NT2/D1 (cell line): Measurements from ENCODE around the gene KCNQ5.

ENCODE experiments used
- DNase-seq: peaks from one replicate; pipeline ENCODE4 v3.0.0-alpha.2; 2011; ENCODE audit warnings: low read depth, low spot score
- H3K27me3 ChIP-seq: 2 replicates; pipeline ENCODE4 v1.6.0; 2011; ENCODE audit warnings: mild to moderate bottlenecking; ENCODE audit not compliant: insufficient read length, insufficient read depth
- H3K36me3 ChIP-seq: 2 replicates; pipeline ENCODE4 v1.6.1; 2011; ENCODE audit warnings: mild to moderate bottlenecking, low read length, mixed read lengths; ENCODE audit not compliant: insufficient read depth, insufficient read length
- H3K4me1 ChIP-seq: 2 replicates; pipeline ENCODE4 v1.5.1; 2011; ENCODE audit not compliant: insufficient read depth, insufficient read length
- H3K4me3 ChIP-seq: 2 replicates; pipeline ENCODE4 v1.5.1; 2011; ENCODE audit warnings: low read depth; ENCODE audit not compliant: insufficient read length
- H3K9ac ChIP-seq: 2 replicates; pipeline ENCODE4 v1.6.0; 2011; ENCODE audit warnings: low read depth; ENCODE audit not compliant: insufficient read length
- H3K9me3 ChIP-seq: 2 replicates; pipeline ENCODE4 v1.5.1; 2011; ENCODE audit warnings: mild to moderate bottlenecking, low read length; ENCODE audit not compliant: insufficient read depth
- SUZ12 ChIP-seq: IDR thresholded peaks from 2 replicates; pipeline ENCODE4 v1.6.1; 2011; ENCODE audit not compliant: insufficient read length, insufficient read depth; ENCODE audit errors: extremely low read depth
- YY1 ChIP-seq: IDR thresholded peaks from 2 replicates; pipeline ENCODE4 v1.6.1; 2011; ENCODE audit not compliant: insufficient read length, insufficient read depth
- ZNF274 ChIP-seq: IDR thresholded peaks from 2 replicates; pipeline ENCODE4 v1.6.1; 2011; ENCODE audit warnings: mild to moderate bottlenecking, low read depth, low read length

KCNQ5 gene

GRCh38 chr6:72758901-72759300, 137.0 kb downstream of the KCNQ5 start:
- no peak for TF ChIP-seq ZNF274
- no peak for TF ChIP-seq SUZ12
- TF ChIP-seq YY1 = no peak

DNA sequence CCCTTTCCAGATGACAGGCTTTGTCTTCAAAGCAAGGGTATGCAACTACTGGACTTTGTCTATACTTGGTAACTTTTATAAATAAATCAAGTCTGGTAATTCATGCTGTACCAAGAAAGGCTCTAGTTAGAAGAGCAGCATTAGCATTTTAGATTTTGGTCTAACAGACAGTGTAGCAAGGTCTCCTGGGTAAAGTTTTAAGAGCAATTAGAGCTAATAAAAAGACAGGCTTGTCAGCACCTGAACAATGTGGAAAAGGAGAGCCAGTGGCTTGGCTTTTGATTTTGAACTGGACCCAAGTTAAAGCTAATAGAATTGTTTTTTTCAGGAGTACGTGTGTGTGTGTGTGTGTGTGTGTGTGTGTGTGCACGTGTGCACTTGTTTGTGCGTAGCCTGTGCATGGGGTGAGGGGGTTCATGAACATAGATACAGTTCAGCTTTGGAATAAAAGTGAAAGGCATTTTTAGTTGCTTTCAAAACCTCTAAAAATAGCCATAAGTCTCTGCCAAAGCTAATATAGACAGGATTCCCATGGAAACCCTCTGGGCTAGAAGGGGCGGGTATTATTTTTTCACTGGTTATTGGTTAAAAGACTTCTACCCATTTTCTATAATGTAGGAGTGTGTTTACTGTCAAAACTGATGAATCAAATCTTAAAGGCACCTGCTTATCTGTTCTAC, 138.4 kb downstream of the KCNQ5 start:
- Histone ChIP-seq H3K9me3 (no peaks in the 10 kb centered on the region), H3K4me3 (no peak overlapping the region), H3K27me3 (no peaks in the 10 kb centered on the region), H3K4me1 (no peaks in the 10 kb centered on the region), H3K9ac (no peak overlapping the region), H3K36me3 (no peaks in the 10 kb centered on the region)
- DNase-seq = no peak
- TF ChIP-seq SUZ12 (no peak), ZNF274 (no peak), YY1 (no peak)

More at GRCh38 chr6:72758901-72759300, 137.0 kb downstream of the KCNQ5 start:
- H3K4me3 ChIP-seq = no peak overlapping the region
- DNase-seq = no peak
- no peak overlapping the region for H3K9ac ChIP-seq
- H3K36me3 ChIP-seq = no peaks in the 10 kb centered on the region
- H3K27me3 ChIP-seq = no peaks in the 10 kb centered on the region
- H3K9me3 ChIP-seq = no peaks in the 10 kb centered on the region
- H3K4me1 ChIP-seq = no peaks in the 10 kb centered on the region

DNA sequence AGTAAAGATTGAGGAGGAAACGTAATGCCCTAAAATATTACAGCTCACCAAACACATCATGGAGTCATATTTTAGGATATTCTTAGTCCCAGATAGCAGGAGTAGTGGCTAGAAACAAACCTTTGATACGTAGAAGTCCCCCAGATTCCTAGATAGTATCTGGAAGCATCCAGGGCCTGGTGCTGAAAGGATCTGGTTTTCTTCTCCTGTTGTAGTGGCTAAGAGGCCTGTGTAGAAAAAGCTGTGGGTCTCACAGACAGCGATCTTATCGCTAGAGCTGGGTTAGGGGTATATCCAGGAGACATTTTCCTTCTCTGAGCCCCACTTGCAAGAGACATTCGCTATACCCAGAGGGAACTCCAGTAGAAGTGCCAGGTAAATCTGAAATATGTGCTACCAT, 139.9 kb downstream of the KCNQ5 start:
- TF ChIP-seq YY1 (no peak), ZNF274 (no peak), SUZ12 (no peak)
- H3K4me3 ChIP-seq = no peak overlapping the region
- DNase-seq = no peak
- H3K9me3 ChIP-seq = no peaks in the 10 kb centered on the region
- H3K9ac ChIP-seq = no peak overlapping the region
- no peaks in the 10 kb centered on the region for H3K27me3 ChIP-seq
- H3K4me1 ChIP-seq = no peaks in the 10 kb centered on the region
- no peaks in the 10 kb centered on the region for H3K36me3 ChIP-seq

DNA sequence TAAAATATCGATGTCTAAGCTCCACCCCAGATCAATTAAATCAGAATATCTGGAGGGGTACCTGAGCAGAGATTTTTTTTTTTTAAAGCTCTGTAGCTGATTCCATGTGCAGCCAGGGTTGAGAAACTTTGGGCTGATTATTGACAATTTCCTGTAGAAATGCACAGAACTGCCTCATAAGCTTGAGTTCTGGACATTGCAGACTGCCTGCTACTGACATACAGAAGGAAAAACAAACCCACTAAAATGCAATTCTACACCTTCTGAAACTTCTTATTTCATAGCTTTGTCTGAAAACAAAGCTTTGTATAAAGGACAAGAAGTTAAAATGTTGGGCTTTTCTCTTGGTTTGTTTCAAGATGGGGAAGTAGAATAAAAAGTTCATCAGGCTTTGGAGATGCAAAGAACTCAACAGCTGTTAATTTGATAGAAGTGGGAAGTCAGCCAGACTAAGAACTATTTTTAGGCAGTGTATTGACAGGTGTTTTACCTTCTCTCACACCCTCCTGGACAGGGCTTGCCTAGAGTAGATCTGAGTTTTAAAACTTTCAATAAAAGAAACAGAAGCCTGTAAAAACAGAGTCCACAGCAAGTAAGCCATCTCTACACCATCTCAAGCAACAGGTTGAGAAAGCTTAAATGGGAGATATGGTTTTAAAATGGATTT, 147.7 kb downstream of the KCNQ5 start:
- Histone ChIP-seq H3K36me3 (no peaks in the 10 kb centered on the region), H3K9ac (no peak overlapping the region), H3K4me3 (no peak overlapping the region), H3K4me1 (no peaks in the 10 kb centered on the region), H3K27me3 (no peaks in the 10 kb centered on the region), H3K9me3 (no peaks in the 10 kb centered on the region)
- DNase-seq = no peak
- TF ChIP-seq YY1 = no peak
- TF ChIP-seq SUZ12 = no peak
- TF ChIP-seq ZNF274 = no peak

- Histone ChIP-seq H3K36me3 (no peaks in the 10 kb centered on the region), H3K4me3 (no peak overlapping the region), H3K27me3 (no peaks in the 10 kb centered on the region), H3K4me1 (no peaks in the 10 kb centered on the region), H3K9me3 (no peaks in the 10 kb centered on the region), H3K9ac (no peak overlapping the region)
- DNase-seq = no peak
- no peak for TF ChIP-seq YY1
- TF ChIP-seq SUZ12 = no peak
- TF ChIP-seq ZNF274 = no peak
Measured at GRCh38 chr6:72770959-72771358, 149.1 kb downstream of the KCNQ5 start.

DNA sequence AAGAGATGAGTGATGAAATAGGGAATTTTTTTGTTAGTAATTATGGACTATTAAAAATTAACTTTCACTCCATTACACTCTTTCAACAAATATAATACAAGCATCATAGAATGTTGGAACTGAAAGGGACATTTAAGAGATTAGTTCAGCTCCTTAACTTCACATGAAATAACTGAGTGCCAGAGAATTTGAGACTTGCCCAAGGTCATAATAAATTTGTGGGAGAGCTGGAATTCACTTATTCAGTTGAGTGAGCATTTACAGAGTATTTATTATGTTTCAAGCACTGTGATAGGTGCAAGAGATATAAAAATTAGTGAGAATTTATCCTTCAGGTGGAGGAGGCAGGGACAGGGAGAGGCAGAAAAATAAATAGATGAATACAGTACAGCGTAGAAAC, 154.6 kb downstream of the KCNQ5 start:
- no peak for DNase-seq
- Histone ChIP-seq H3K9me3 (no peaks in the 10 kb centered on the region), H3K36me3 (no peaks in the 10 kb centered on the region), H3K9ac (no peak overlapping the region), H3K27me3 (no peaks in the 10 kb centered on the region), H3K4me3 (no peak overlapping the region), H3K4me1 (no peaks in the 10 kb centered on the region)
- TF ChIP-seq ZNF274 (no peak), YY1 (no peak), SUZ12 (no peak)

GRCh38 chr6:72781624-72782023, 159.8 kb downstream of the KCNQ5 start:
- Histone ChIP-seq H3K9me3 (no peaks in the 10 kb centered on the region), H3K4me3 (no peak overlapping the region), H3K4me1 (no peaks in the 10 kb centered on the region), H3K9ac (no peak overlapping the region), H3K27me3 (no peaks in the 10 kb centered on the region), H3K36me3 (no peaks in the 10 kb centered on the region)
- no peak for DNase-seq
- TF ChIP-seq SUZ12 (no peak), YY1 (no peak), ZNF274 (no peak)
